WERI-Rb-1 (cell line): Measurements from ENCODE around the gene CIZ1.

Source experiments
- DNase-seq: peaks from one replicate; pipeline ENCODE4 v3.0.0-alpha.2; 2020
- H3K27ac ChIP-seq: fragments of 250-450 bp; sonication (Bioruptor Pico); 2 replicates; pipeline ENCODE4 v1.5.1; 2020; ENCODE audit warnings: mild to moderate bottlenecking, moderate library complexity
- H3K27me3 ChIP-seq: fragments of 250-450 bp; sonication (Bioruptor Pico); 2 replicates; pipeline ENCODE4 v1.5.1; 2021; ENCODE audit warnings: mild to moderate bottlenecking, low read depth, moderate library complexity; ENCODE audit not compliant: insufficient read depth, severe bottlenecking
- H3K36me3 ChIP-seq: fragments of 250-450 bp; sonication (Bioruptor Pico); 2 replicates; pipeline ENCODE4 v1.5.1; 2020; ENCODE audit warnings: mild to moderate bottlenecking, moderate library complexity
- H3K4me3 ChIP-seq: 2 replicates; pipeline ENCODE4 v1.5.1; 2011; ENCODE audit warnings: low read depth, mild to moderate bottlenecking, control low read depth, low read length
- H3K9me3 ChIP-seq: fragments of 250-450 bp; sonication (Bioruptor Pico); 2 replicates; pipeline ENCODE4 v1.5.1; 2021; ENCODE audit warnings: mild to moderate bottlenecking, moderate library complexity; ENCODE audit not compliant: severe bottlenecking
- CTCF ChIP-seq: IDR thresholded peaks from 2 replicates; pipeline ENCODE4 v1.5.1; 2011; ENCODE audit warnings: low read depth, mild to moderate bottlenecking, control low read depth, inconsistent platforms, low read length

CIZ1 gene

GRCh38 chr9:128208386-128208785 lies 17.0 kb upstream of the CIZ1 start:
- no peak for TF ChIP-seq CTCF
- no peaks in the 10 kb centered on the region for H3K9me3 ChIP-seq
- no peak for DNase-seq
- no peaks in the 10 kb centered on the region for H3K27me3 ChIP-seq
- H3K36me3 ChIP-seq: peaks cover 59% of the 10 kb centered on the region
- H3K4me3 ChIP-seq: no peak overlapping the region
- H3K27ac ChIP-seq: no peak overlapping the region

GRCh38 chr9:128206916-128207910 lies 15.8 kb upstream of the CIZ1 start:
- TF ChIP-seq CTCF: no peak
- no peaks in the 10 kb centered on the region for H3K27me3 ChIP-seq
- DNase-seq: no peak
- H3K4me3 ChIP-seq: no peak overlapping the region
- H3K27ac ChIP-seq: no peak overlapping the region
- no peaks in the 10 kb centered on the region for H3K9me3 ChIP-seq
- H3K36me3 ChIP-seq: peaks cover 60% of the 10 kb centered on the region

GRCh38 chr9:128206484-128206883 lies 15.1 kb upstream of the CIZ1 start:
- DNase-seq: no peak
- H3K9me3 ChIP-seq: no peaks in the 10 kb centered on the region
- H3K4me3 ChIP-seq: no peak overlapping the region
- H3K27ac ChIP-seq: no peak overlapping the region
- H3K36me3 ChIP-seq: peaks cover 53% of the 10 kb centered on the region
- TF ChIP-seq CTCF: no peak
- H3K27me3 ChIP-seq: no peaks in the 10 kb centered on the region

GRCh38 chr9:128205296-128205944 lies 14.0 kb upstream of the CIZ1 start:
- no peak for DNase-seq
- TF ChIP-seq CTCF: no peak
- H3K4me3 ChIP-seq: no peak overlapping the region; the same call in 1 of the 2 replicates
- peaks cover 51% of the 10 kb centered on the region for H3K36me3 ChIP-seq
- no peaks in the 10 kb centered on the region for H3K27me3 ChIP-seq
- no peaks in the 10 kb centered on the region for H3K9me3 ChIP-seq
- peak overlapping the region; percentile 98 for H3K27ac ChIP-seq

GRCh38 chr9:128204858-128205257 lies 13.5 kb upstream of the CIZ1 start:
- DNase-seq: peak; percentile 50
- Histone ChIP-seq H3K4me3 (peak overlapping the region; percentile 88), H3K9me3 (no peaks in the 10 kb centered on the region), H3K27ac (peak overlapping the region; percentile 98), H3K27me3 (no peaks in the 10 kb centered on the region), H3K36me3 (peaks cover 49% of the 10 kb centered on the region)
- no peak for TF ChIP-seq CTCF
